Caco-2 (cell line): Measurements from ENCODE around the gene UNK. TPM values are rescaled to one million over a fixed set of nuclear protein-coding genes. Genes with fewer than 3 reads are reported as not detected.

Source experiments
- BruUV-seq: library from RNA; stranded (reverse); fragments of 400-500 nt; replicated peaks from 2 replicates; lab custom pipeline; 2021; lab: Mats Ljungman, UMichigan
- CTCF ChIA-PET: fragments of 300-600 bp; sonication (Branson Sonifier 250); formaldehyde crosslinking; loops from one replicate; lab custom pipeline; 2022; ENCODE audit warnings: antibody characterized with exemption; lab: Charles Lee
- POLR2A ChIA-PET: fragments of 300-600 bp; sonication (Branson Sonifier 250); formaldehyde crosslinking; loops from one replicate; lab custom pipeline; 2022; ENCODE audit warnings: antibody characterized with exemption; lab: Charles Lee
- DNase-seq, 2 experiments: peaks; one replicate each; pipeline versions ENCODE4 v3.0.0 to v3.0.0-alpha.2; 2020 to 2022
- H3K27me3 ChIP-seq: replicated peaks from 2 replicates; pipeline ENCODE4 v1.6.0; 2011; ENCODE audit warnings: low read length; ENCODE audit not compliant: control insufficient read depth, insufficient read depth
- H3K36me3 ChIP-seq: 2 replicates; pipeline ENCODE4 v1.5.1; 2011; ENCODE audit warnings: low read length; ENCODE audit not compliant: control insufficient read depth, insufficient read depth
- H3K4me1 ChIP-seq: fragments of 250-450 bp; sonication (Bioruptor Pico); 2 replicates; pipeline ENCODE4 v1.5.1; 2020; ENCODE audit warnings: mild to moderate bottlenecking
- H3K4me3 ChIP-seq: 2 replicates; pipeline ENCODE4 v1.5.1; 2011; ENCODE audit warnings: low read depth, mild to moderate bottlenecking, control low read depth, low read length
- H3K9me3 ChIP-seq: fragments of 250-450 bp; sonication (Bioruptor Pico); 2 replicates; pipeline ENCODE4 v1.5.1; 2020; ENCODE audit warnings: mild to moderate bottlenecking, moderate library complexity
- H3K27ac Mint-ChIP-seq: one replicate; pipeline ENCODE4 v1.8.0; 2022; ENCODE audit warnings: mixed read lengths; ENCODE audit not compliant: unreplicated experiment
- H3K27me3 Mint-ChIP-seq: one replicate; pipeline ENCODE4 v1.8.0; 2022; ENCODE audit warnings: mixed read lengths; ENCODE audit not compliant: insufficient read depth, unreplicated experiment
- H3K36me3 Mint-ChIP-seq: one replicate; pipeline ENCODE4 v1.8.0; 2022; ENCODE audit warnings: mild to moderate bottlenecking, mixed read lengths; ENCODE audit not compliant: insufficient read depth, unreplicated experiment
- H3K4me1 Mint-ChIP-seq: one replicate; pipeline ENCODE4 v1.8.0; 2022; ENCODE audit warnings: low read depth, mixed read lengths; ENCODE audit not compliant: unreplicated experiment
- H3K4me3 Mint-ChIP-seq: one replicate; pipeline ENCODE4 v1.8.0; 2022; ENCODE audit warnings: mild to moderate bottlenecking, moderate library complexity, mixed read lengths; ENCODE audit not compliant: unreplicated experiment
- H3K9me3 Mint-ChIP-seq: one replicate; pipeline ENCODE4 v1.8.0; 2022; ENCODE audit warnings: mixed read lengths; ENCODE audit not compliant: unreplicated experiment
- intact Hi-C: fragments of 100-400 bp; cut with micrococcal nuclease; formaldehyde crosslinking; loops from one replicate; pipeline ENCODE4 v1.10.0; 2022; ENCODE audit not compliant: unreplicated experiment
- total RNA-seq: library from RNA; stranded (reverse); gene quantifications from 2 replicates; pipeline ENCODE4 v1.2.3, GENCODE V29; 2022
- TF ChIP-seq, protein P1 (sequence below), 2 experiments: fragments of 200-600 bp in 1 of 2; IDR thresholded peaks; 1 replicate in 1 of 2; 2 replicates in 1 of 2; pipeline versions ENCODE4 v1.5.1 to v1.8.0; 2011 to 2022; ENCODE audit warnings: antibody characterized with exemption in 1 of 2, control low read depth in 1 of 2, inconsistent platforms in 1 of 2, low read depth in 1 of 2, low read length in 1 of 2, mild to moderate bottlenecking in 1 of 2, moderate library complexity in 1 of 2; ENCODE audit not compliant: insufficient read depth in 1 of 2, severe bottlenecking in 1 of 2, unreplicated experiment in 1 of 2

The UNK gene
- total RNA-seq, 1 experiment from 2014 or later: 33.3 TPM

DNA sequence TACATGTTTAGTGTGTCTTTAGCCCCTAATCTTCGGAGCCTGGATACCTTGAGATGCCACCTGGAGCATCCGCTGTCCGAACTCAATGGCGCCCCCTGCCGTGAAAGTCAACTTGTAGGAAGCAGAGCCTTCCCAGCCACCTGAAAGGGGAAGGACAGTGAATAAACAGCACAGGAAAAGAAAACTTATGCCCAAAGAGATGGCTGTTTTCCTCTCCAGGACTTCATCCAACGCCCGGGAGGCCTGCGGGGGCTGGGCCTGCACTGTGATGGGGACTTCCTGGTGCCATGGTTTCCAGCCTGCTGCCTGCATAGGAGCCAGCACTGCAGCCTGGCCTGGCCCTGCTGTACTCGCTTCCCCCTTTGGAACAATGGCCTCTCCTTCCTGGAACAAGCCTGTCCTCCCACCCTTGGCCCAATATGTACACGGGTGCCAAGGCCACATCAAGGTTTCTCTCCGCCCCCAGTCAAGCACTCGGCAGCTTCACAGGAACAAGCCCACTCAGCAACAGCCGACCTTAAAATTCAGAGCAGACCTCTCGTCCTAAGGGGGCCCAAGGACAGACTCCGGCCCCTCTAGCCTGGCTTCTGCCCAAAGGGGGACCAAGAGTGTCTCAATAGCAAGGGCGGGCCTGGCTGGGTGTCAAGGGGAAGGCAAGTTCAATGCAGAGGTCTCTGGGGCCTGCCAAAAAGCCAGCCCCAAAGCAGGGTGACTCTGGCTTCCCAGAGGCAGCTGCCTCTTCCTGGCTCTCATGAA, 64.1 kb downstream of the UNK start:
- Mint-ChIP-seq H3K4me3 (no peak overlapping the region), H3K36me3 (peaks cover 36% of the 10 kb centered on the region), H3K4me1 (peaks cover 26% of the 10 kb centered on the region), H3K9me3 (no peaks in the 10 kb centered on the region), H3K27ac (peak overlapping the region; percentile 72), H3K27me3 (no peaks in the 10 kb centered on the region)
- ChIA-PET POLR2A (no interaction called here), CTCF (interaction anchor here (0.9 kb wide), 1 partner anchor 11 kb away, joined by 4 read pairs; no protein-coding TSS in a partner anchor)
- Histone ChIP-seq H3K36me3 (peaks cover 8% of the 10 kb centered on the region), H3K9me3 (no peaks in the 10 kb centered on the region), H3K4me1 (peaks cover 39% of the 10 kb centered on the region), H3K27me3 (no peaks in the 10 kb centered on the region), H3K4me3 (no peak overlapping the region)
- peak; percentile 77 to 79 for DNase-seq
- BruUV-seq: no TSS peak
- intact Hi-C loops: no loop called here
- TF ChIP-seq, protein P1, sequence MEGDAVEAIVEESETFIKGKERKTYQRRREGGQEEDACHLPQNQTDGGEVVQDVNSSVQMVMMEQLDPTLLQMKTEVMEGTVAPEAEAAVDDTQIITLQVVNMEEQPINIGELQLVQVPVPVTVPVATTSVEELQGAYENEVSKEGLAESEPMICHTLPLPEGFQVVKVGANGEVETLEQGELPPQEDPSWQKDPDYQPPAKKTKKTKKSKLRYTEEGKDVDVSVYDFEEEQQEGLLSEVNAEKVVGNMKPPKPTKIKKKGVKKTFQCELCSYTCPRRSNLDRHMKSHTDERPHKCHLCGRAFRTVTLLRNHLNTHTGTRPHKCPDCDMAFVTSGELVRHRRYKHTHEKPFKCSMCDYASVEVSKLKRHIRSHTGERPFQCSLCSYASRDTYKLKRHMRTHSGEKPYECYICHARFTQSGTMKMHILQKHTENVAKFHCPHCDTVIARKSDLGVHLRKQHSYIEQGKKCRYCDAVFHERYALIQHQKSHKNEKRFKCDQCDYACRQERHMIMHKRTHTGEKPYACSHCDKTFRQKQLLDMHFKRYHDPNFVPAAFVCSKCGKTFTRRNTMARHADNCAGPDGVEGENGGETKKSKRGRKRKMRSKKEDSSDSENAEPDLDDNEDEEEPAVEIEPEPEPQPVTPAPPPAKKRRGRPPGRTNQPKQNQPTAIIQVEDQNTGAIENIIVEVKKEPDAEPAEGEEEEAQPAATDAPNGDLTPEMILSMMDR (IDR thresholded peaks at IDR 0.05; ENCODE audit: insufficient read depth in 1 of 2, low read depth in 1 of 2, low read length in 1 of 2, severe bottlenecking in 1 of 2, unreplicated experiment in 1 of 2): peak; percentile 64 to 71

DNA sequence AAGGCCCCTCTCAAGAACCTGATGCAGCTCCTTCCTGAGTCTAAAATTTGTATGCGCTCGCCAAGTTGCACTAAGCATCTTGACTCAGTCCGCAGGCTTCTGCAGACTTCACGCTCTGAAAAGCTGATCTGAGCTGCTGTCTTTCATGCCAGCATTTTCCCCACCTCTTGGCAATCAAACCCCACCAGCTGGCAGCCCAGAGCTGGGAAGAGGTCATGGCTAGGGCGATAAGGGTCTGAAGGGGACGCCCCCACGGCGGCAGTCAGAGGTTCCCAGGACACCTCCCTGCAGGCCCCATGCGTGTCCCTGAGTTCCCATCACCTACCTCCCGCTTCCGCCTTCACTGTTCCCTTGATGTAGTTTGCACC, 64.7 kb downstream of the UNK start:
- TF ChIP-seq, protein P1 (IDR thresholded peaks at IDR 0.05; ENCODE audit: insufficient read depth in 1 of 2, low read depth in 1 of 2, low read length in 1 of 2, severe bottlenecking in 1 of 2, unreplicated experiment in 1 of 2): no peak
- Mint-ChIP-seq H3K27ac (no peak overlapping the region), H3K4me3 (no peak overlapping the region), H3K36me3 (peaks cover 36% of the 10 kb centered on the region), H3K4me1 (peaks cover 29% of the 10 kb centered on the region), H3K27me3 (no peaks in the 10 kb centered on the region), H3K9me3 (no peaks in the 10 kb centered on the region)
- ChIA-PET POLR2A (no interaction called here), CTCF (no interaction called here)
- BruUV-seq: no TSS peak
- no peak for DNase-seq
- Histone ChIP-seq H3K9me3 (no peaks in the 10 kb centered on the region), H3K4me1 (peaks cover 37% of the 10 kb centered on the region), H3K36me3 (peaks cover 8% of the 10 kb centered on the region), H3K4me3 (no peak overlapping the region), H3K27me3 (no peaks in the 10 kb centered on the region)
- intact Hi-C loops: no loop called here

DNA sequence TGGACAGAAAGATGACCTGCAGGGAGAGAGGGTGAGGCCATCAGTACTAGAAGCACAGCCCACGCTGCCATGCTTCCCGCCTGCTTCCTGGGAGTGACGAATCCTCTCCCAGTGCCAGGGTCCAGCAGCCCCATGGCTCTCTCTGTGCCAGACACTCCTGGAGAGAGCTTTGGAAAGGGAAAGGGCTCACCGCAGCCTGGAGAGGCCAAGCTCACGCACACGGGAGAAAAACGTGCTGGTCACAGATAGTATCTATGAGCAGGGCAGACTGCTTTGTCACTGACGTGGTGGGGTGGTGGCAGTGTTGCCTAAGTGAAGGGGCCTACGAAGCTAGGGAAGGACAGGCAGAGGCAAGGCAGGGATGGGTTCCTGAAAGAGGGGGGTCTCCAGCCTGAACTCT, 65.1 kb downstream of the UNK start:
- intact Hi-C loops: no loop called here
- TF ChIP-seq, protein P1 (IDR thresholded peaks at IDR 0.05; ENCODE audit: insufficient read depth in 1 of 2, low read depth in 1 of 2, low read length in 1 of 2, severe bottlenecking in 1 of 2, unreplicated experiment in 1 of 2): no peak
- ChIA-PET CTCF (no interaction called here), POLR2A (no interaction called here)
- DNase-seq: no peak
- no peak overlapping the region for H3K4me3 ChIP-seq
- peaks cover 8% of the 10 kb centered on the region for H3K36me3 ChIP-seq
- no peak overlapping the region for H3K27ac Mint-ChIP-seq
- no peaks in the 10 kb centered on the region for H3K27me3 ChIP-seq
- H3K4me3 Mint-ChIP-seq: no peak overlapping the region
- no peaks in the 10 kb centered on the region for H3K27me3 Mint-ChIP-seq
- no peaks in the 10 kb centered on the region for H3K9me3 ChIP-seq
- no TSS peak for BruUV-seq
- H3K36me3 Mint-ChIP-seq: peaks cover 36% of the 10 kb centered on the region
- H3K9me3 Mint-ChIP-seq: no peaks in the 10 kb centered on the region
- H3K4me1 Mint-ChIP-seq: peaks cover 31% of the 10 kb centered on the region
- H3K4me1 ChIP-seq: peaks cover 35% of the 10 kb centered on the region
